ENCODE measurements around the gene ANK3.

Gene ANK3

DNA sequence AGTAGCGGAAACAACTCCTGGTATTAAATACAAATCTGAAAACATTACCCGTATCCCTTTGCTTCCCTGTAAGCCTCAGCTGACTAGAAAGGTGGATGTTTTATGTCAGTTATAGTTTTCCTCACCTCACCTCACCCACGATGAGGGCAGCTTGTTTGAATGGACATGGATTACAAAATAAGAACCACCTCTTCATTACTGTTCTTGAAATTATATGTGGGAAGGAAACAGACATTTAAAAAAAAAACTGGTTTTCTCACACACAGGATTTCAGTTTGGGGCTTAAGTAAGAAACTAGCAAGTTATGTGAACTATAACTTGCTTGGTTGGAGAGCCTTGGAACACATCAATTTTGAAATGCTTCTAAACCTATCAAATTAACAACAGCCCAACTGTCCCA lies 250.4 kb downstream of the ANK3 start:
- DNase-seq (ENCODE audit: low read depth) = no peak
- no peak overlapping the region for H3K4me3 ChIP-seq (ENCODE audit: low read length)
- TF ChIP-seq, protein P1, sequence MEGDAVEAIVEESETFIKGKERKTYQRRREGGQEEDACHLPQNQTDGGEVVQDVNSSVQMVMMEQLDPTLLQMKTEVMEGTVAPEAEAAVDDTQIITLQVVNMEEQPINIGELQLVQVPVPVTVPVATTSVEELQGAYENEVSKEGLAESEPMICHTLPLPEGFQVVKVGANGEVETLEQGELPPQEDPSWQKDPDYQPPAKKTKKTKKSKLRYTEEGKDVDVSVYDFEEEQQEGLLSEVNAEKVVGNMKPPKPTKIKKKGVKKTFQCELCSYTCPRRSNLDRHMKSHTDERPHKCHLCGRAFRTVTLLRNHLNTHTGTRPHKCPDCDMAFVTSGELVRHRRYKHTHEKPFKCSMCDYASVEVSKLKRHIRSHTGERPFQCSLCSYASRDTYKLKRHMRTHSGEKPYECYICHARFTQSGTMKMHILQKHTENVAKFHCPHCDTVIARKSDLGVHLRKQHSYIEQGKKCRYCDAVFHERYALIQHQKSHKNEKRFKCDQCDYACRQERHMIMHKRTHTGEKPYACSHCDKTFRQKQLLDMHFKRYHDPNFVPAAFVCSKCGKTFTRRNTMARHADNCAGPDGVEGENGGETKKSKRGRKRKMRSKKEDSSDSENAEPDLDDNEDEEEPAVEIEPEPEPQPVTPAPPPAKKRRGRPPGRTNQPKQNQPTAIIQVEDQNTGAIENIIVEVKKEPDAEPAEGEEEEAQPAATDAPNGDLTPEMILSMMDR (conservative IDR thresholded peaks at IDR 0.05; ENCODE audit: low read length) = no peak

DNA sequence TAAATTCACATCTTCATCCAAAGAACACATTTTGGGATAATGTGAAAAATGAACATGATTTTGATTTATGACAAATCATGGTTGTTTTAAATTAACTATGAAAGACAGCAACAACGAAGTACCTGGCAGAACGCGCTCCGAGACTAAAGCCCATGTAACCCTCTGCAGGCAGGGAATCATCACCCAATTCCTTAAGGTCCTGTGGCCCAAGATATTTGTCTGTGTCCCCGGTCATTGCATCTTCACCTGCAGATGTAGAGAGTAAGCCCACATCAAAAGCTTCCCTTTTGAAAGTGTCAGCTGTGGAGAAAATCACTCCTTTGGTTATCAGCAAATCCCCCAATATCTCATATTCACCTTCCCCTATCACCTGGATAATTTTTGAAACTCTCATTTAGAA lies 250.8 kb downstream of the ANK3 start:
- no peak for DNase-seq (ENCODE audit: low read depth)
- H3K4me3 ChIP-seq (ENCODE audit: low read length) = no peak overlapping the region

DNA sequence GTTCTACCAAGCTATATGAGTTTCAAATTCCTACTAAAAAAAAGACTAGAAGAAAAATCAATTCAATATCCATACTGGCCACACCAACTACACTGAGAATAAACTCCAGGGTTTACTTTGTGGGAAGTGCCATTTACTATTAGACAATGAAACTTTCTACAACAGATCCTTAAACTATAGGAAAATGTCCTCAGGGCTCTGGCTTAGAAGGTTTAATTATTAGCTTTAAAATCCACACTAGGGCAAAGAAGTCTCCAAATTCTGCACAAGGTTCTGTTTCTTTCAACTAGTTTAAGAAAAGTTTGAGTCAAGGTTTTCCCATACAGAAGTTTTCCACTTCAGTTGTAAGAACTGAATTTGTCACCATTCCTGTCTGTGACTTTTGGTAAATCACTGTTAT lies 251.6 kb downstream of the ANK3 start:
- no peak for DNase-seq (ENCODE audit: low read depth)
- TF ChIP-seq, protein P1 (conservative IDR thresholded peaks at IDR 0.05; ENCODE audit: low read length) = no peak
- H3K4me3 ChIP-seq (ENCODE audit: low read length) = no peak overlapping the region

More for the DNA sequence above, 250.8 kb downstream of the ANK3 start:
- TF ChIP-seq, protein P1 (conservative IDR thresholded peaks at IDR 0.05; ENCODE audit: low read length) = no peak

DNA sequence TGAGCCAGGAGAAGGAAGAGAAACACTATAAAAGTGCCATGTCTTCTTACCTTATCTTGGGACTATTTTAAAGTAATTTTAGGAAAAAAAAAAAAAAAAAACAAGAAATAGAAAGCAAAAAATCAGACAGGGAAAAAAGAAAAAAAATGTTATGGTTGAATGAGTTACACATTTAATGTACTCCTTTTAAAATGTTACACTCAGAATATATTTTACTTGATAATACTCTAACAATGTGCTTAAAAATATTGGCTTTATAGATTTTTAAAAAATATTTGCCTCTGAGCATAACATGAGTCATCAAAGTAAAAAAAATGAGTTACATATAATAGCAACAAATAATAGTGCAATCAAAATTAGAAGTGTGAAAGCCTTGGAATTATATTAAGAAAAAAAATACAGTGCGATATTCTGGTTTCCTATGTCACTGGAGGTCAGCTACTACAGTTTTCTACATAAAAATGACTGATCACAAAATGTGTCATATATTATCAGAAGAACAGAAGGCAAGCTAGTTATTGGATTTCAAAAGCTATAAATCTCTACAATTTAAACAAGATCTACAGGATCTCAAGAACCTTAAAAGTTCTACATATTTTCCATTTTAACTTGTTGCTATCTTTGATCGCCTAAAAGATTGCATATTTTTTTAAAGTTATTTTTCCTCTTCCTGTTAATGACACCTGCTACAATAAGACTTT lies 252.2 kb downstream of the ANK3 start:
- H3K4me3 ChIP-seq (ENCODE audit: low read length) = no peak overlapping the region
- DNase-seq (ENCODE audit: low read depth) = no peak
- TF ChIP-seq, protein P1 (conservative IDR thresholded peaks at IDR 0.05; ENCODE audit: low read length) = no peak

DNA sequence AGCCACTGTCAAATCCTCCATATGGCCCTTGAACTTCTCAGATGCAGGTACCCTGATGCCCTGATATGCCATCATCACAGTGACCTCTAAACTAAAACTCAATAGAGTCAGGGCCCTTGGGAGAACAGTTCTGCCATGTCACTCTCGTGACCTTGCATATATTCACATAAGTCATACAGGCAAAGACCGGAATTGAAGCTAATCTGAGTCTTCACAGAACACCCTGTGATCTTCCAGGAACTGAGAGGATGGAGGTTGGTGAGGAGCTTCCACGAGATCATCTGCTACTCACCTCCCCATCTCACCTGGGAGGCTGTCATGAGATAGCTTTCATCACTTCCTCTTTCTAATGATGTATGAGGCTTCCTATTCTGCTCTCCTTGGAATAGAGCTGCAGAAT lies 254.7 kb downstream of the ANK3 start:
- no peak overlapping the region for H3K4me3 ChIP-seq (ENCODE audit: low read length)
- no peak for DNase-seq (ENCODE audit: low read depth)
- TF ChIP-seq, protein P1 (conservative IDR thresholded peaks at IDR 0.05; ENCODE audit: low read length) = no peak

DNA sequence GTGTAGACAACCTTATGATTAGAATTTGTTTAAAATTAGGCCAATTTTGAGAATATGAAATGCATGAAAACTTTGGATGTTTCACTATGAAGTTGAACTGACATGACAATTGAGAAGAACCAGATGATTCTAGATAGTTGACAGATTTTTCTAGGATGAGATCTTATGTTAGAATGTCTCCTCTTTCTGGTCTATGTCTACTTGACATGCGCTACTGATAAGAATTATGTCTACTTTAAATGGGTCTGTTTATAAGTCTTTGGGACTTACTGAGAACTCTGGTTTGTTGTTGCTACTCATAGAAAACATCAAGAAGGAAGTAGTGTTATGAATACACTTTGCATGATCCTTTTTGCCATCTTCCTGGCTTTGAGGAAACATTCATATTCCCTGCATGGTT lies 255.1 kb downstream of the ANK3 start:
- TF ChIP-seq, protein P1 (conservative IDR thresholded peaks at IDR 0.05; ENCODE audit: low read length) = no peak
- no peak overlapping the region for H3K4me3 ChIP-seq (ENCODE audit: low read length)

DNA sequence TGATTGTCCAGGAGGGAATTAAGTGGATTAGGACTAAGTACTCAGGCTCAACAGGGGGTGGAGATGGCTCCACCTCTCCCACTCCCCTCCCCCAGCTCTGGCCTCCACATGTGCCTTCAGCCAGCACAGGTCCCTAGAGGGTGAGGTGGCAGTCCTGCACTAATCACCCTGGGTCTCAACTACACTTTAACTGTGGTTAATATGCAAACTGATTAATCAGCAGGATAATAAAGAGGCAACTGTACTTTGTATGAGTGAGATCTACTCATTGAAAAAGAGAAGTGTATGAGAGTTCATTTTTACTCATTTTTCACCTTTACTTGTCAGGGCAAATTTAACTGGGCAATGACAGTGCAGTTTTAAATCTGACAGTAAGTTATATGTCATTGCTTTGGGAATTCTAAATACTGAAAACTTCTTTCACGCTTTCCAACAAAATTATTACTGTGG lies 259.5 kb downstream of the ANK3 start:
- no peak for DNase-seq (ENCODE audit: low read depth)
- no peak overlapping the region for H3K4me3 ChIP-seq (ENCODE audit: low read length)
- TF ChIP-seq, protein P1 (conservative IDR thresholded peaks at IDR 0.05; ENCODE audit: low read length) = no peak

More for the DNA sequence above, 255.1 kb downstream of the ANK3 start:
- DNase-seq (ENCODE audit: low read depth) = no peak
